ENCODE results near the gene MYRIP.

DNA sequence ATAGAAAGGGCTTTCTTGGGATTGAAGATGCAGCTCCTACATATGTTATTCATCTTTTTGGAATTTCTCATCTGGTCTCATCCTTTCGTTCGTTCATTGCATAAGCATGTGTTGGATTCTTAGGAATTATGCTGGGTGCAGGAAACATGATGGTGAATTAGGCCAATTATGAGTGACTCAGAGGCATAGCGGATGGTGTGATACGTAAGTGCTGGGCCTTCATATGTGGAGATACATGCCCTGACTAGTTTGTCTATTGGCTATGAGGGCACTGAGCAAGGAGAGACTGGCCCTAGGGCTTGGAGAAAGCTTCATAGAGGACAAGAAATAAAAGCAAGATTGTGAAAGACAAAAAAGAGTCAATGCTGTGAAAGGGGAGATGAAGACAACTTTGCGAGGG lies 235.1 kb downstream of the MYRIP start:
- TF ChIP-seq POLR2A (IDR thresholded peaks at IDR 0.05) = no peak
- TF ChIP-seq, protein P1, sequence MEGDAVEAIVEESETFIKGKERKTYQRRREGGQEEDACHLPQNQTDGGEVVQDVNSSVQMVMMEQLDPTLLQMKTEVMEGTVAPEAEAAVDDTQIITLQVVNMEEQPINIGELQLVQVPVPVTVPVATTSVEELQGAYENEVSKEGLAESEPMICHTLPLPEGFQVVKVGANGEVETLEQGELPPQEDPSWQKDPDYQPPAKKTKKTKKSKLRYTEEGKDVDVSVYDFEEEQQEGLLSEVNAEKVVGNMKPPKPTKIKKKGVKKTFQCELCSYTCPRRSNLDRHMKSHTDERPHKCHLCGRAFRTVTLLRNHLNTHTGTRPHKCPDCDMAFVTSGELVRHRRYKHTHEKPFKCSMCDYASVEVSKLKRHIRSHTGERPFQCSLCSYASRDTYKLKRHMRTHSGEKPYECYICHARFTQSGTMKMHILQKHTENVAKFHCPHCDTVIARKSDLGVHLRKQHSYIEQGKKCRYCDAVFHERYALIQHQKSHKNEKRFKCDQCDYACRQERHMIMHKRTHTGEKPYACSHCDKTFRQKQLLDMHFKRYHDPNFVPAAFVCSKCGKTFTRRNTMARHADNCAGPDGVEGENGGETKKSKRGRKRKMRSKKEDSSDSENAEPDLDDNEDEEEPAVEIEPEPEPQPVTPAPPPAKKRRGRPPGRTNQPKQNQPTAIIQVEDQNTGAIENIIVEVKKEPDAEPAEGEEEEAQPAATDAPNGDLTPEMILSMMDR (IDR thresholded peaks at IDR 0.05) = no peak

Measured in thyroid gland (tissue), 4 donors.